NCI-H2081 (cell line): Measurements from ENCODE around the gene DDX47.
A peak's percentile ranks its signal among the peaks of the same experiment; 100 is the strongest.
"Not testable (repeated sequence)": the region's sequence is repeated elsewhere in the genome, so short reads cannot be mapped to it uniquely, and the experiment has no call there.

Experiments used
- DNase-seq, 2 experiments: peaks; one replicate each; lab custom pipeline; 2025; lab: John Stamatoyannopoulos, UW

DDX47 gene

GRCh38 chr12:12821975-12822374, 8.8 kb downstream of the DDX47 start:
- DNase-seq = no peak

- no peak for DNase-seq
Observed at GRCh38 chr12:12822886-12823285, 9.7 kb downstream of the DDX47 start.

GRCh38 chr12:12823300-12823699, 10.2 kb downstream of the DDX47 start:
- no peak for DNase-seq

- no peak for DNase-seq
Observed at GRCh38 chr12:12823811-12824210, 10.7 kb downstream of the DDX47 start.

GRCh38 chr12:12835378-12836146, 22.4 kb downstream of the DDX47 start:
- no peak for DNase-seq

GRCh38 chr12:12836571-12836970, 23.4 kb downstream of the DDX47 start:
- DNase-seq = no peak

GRCh38 chr12:12837025-12837812, 24.1 kb downstream of the DDX47 start:
- DNase-seq = peak; percentile 41 to 42

- no peak for DNase-seq
Observed at GRCh38 chr12:12837813-12838153, 24.6 kb downstream of the DDX47 start.

- no peak for DNase-seq
Observed at GRCh38 chr12:12839003-12839395, 25.9 kb downstream of the DDX47 start.

GRCh38 chr12:12839439-12839838, 26.3 kb downstream of the DDX47 start:
- DNase-seq = not testable (repeated sequence)

GRCh38 chr12:12839873-12840579, 26.9 kb downstream of the DDX47 start:
- no peak for DNase-seq

- no peak for DNase-seq
Observed at GRCh38 chr12:12840580-12840899, 27.4 kb downstream of the DDX47 start.

GRCh38 chr12:12841428-12841827, 28.3 kb downstream of the DDX47 start:
- DNase-seq = not testable (repeated sequence)

GRCh38 chr12:12845794-12846243, 32.7 kb downstream of the DDX47 start:
- no peak for DNase-seq

GRCh38 chr12:12846780-12847179, 33.6 kb downstream of the DDX47 start:
- not testable (repeated sequence) for DNase-seq

- no peak for DNase-seq
Observed at GRCh38 chr12:12853435-12853834, 40.3 kb downstream of the DDX47 start.

- peak in 1 of 2 experiments; percentile 5 for DNase-seq
Observed at GRCh38 chr12:12859690-12860089, 46.5 kb downstream of the DDX47 start.

- no peak for DNase-seq
Observed at GRCh38 chr12:12864243-12864642, 51.1 kb downstream of the DDX47 start.

GRCh38 chr12:12868477-12869235, 55.5 kb downstream of the DDX47 start:
- no peak for DNase-seq

GRCh38 chr12:12870465-12870864, 57.3 kb downstream of the DDX47 start:
- DNase-seq = no peak

- DNase-seq = no peak
Observed at GRCh38 chr12:12871587-12872138, 58.5 kb downstream of the DDX47 start.
